D721Med (cell line): ENCODE results near the gene NFAT5.

Source experiments
- DNase-seq: peaks from one replicate; pipeline ENCODE4 v3.0.0; 2011; ENCODE audit warnings: low spot score; ENCODE audit not compliant: insufficient read length
- FAIRE-seq: peaks from 2 replicates; lab custom pipeline; 2011; peaks lifted over from hg19 to GRCh38; lab: Jason Lieb, UNC
- TF ChIP-seq, protein P1 (sequence below): IDR thresholded peaks from 2 replicates; pipeline ENCODE4 v1.5.1; 2012; ENCODE audit warnings: mild to moderate bottlenecking, control low read depth; ENCODE audit not compliant: insufficient read depth; ENCODE audit errors: missing control alignments

Gene NFAT5

GRCh38 chr16:69699915-69700314, 134.1 kb downstream of the NFAT5 start:
- TF ChIP-seq, protein P1, sequence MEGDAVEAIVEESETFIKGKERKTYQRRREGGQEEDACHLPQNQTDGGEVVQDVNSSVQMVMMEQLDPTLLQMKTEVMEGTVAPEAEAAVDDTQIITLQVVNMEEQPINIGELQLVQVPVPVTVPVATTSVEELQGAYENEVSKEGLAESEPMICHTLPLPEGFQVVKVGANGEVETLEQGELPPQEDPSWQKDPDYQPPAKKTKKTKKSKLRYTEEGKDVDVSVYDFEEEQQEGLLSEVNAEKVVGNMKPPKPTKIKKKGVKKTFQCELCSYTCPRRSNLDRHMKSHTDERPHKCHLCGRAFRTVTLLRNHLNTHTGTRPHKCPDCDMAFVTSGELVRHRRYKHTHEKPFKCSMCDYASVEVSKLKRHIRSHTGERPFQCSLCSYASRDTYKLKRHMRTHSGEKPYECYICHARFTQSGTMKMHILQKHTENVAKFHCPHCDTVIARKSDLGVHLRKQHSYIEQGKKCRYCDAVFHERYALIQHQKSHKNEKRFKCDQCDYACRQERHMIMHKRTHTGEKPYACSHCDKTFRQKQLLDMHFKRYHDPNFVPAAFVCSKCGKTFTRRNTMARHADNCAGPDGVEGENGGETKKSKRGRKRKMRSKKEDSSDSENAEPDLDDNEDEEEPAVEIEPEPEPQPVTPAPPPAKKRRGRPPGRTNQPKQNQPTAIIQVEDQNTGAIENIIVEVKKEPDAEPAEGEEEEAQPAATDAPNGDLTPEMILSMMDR: no peak
- DNase-seq: no peak
- FAIRE-seq: no peak

DNA sequence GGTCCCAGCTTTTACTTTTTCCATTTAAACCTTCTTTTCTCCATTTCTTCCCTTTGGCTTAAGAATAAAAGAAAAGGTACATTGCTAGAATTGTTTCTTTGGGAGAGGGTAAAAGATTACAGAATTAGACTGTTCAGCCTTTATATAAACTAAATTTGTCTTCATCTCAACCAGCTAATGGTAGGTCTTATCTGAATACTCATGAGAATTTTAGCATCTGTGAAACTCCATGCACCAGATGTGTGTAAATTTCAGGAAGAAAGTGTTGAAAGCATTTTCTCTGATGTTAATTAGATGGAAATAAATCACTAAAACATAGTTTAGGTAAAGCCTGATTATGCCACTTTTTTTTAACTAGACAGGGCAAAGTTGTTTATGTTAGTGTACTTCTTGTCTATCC, 135.7 kb downstream of the NFAT5 start:
- FAIRE-seq (no peak), DNase-seq (no peak)
- TF ChIP-seq, protein P1: no peak

DNA sequence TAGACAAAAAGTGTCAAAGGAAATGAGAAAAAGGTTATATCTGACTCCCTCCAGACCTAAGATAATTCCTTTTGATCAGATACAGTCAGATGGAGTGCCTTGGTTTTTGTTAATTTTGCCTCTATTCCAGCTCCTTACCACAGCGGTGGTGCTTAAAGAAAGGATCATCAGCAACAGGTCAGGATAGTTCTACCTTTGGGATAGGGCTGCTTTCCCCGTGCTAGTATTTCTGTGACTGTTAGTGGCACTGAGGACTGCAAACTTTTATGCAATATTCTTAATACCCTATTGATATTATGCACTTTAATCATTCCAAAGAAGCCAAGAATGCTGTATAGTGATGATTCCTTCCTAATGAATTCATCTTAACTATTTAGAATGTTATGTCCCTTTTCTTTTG, 136.1 kb downstream of the NFAT5 start:
- no peak for DNase-seq
- FAIRE-seq: no peak
- TF ChIP-seq, protein P1: no peak

DNA sequence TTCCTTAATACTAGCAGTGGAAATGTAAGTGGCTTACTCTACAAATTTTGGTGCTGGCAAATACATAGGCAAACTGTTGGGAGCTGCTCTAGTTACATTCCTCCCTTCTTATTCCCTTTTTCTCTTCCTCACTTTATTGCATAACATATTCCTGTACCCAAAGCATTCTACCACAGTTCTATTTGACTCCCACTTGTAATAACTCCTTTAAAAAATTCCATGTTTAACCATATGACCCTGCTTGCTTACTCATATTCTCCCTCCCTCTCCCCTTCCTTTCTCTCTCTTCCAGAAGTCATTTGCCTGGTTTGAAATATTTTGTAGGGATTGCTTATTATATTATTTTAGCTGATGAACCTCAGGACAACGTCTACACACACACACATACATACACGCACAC, 137.9 kb downstream of the NFAT5 start:
- FAIRE-seq: no peak
- DNase-seq: no peak
- TF ChIP-seq, protein P1: no peak

GRCh38 chr16:69706256-69706974, 140.6 kb downstream of the NFAT5 start:
- DNase-seq (no peak), FAIRE-seq (no peak)
- TF ChIP-seq, protein P1: no peak

DNA sequence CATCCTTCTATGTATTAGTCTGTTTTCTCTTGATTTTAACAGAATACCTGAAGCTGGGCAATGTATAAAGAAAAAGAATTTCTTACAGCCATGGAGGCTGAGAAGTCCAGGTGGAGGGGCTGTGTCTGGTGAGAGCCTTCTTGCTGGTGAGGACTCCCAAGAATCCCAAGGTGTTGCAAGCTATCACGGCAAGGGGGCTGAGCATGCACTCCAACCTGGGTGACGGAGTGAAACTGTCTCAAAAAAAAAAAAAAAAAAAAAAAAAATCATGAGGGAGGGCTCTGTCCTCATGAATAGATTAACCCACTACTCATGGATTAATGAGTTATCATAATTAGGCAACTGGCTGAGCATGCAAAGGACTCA, 141.2 kb downstream of the NFAT5 start:
- FAIRE-seq: no peak
- TF ChIP-seq, protein P1: no peak
- DNase-seq: no peak

GRCh38 chr16:69707920-69708683, 142.3 kb downstream of the NFAT5 start:
- TF ChIP-seq, protein P1: no peak
- FAIRE-seq: no peak
- DNase-seq: no peak
